HUES48 (cell line): ENCODE measurements around the gene APOL1.
"Not testable (repeated sequence)": the region's sequence is repeated elsewhere in the genome, so short reads cannot be mapped to it uniquely, and the experiment has no call there.

ENCODE experiments used
- H3K27ac ChIP-seq: one replicate; pipeline ENCODE4 v1.7.0; 2013; ENCODE audit warnings: low read depth, low read length, inconsistent platforms
- H3K27me3 ChIP-seq: 2 replicates; pipeline ENCODE4 v1.6.1; 2013; ENCODE audit warnings: mild to moderate bottlenecking, low read length; ENCODE audit not compliant: control insufficient read depth, insufficient read depth
- H3K36me3 ChIP-seq: 2 replicates; pipeline ENCODE4 v1.6.1; 2013; ENCODE audit warnings: low read length; ENCODE audit not compliant: control insufficient read depth, insufficient read depth
- H3K4me1 ChIP-seq: 2 replicates; pipeline ENCODE4 v1.6.1; 2013; ENCODE audit warnings: mild to moderate bottlenecking, low read length; ENCODE audit not compliant: control insufficient read depth, insufficient read depth
- H3K4me3 ChIP-seq: 2 replicates; pipeline ENCODE4 v1.5.1; 2013; ENCODE audit warnings: mild to moderate bottlenecking, low read depth, low read length
- H3K9ac ChIP-seq: 2 replicates; pipeline ENCODE4 v1.6.1; 2013; ENCODE audit warnings: mild to moderate bottlenecking, low read depth, low read length, moderate library complexity
- H3K9me3 ChIP-seq: 2 replicates; pipeline ENCODE4 v1.6.1; 2013; ENCODE audit warnings: low read length; ENCODE audit not compliant: control insufficient read depth, insufficient read depth

Gene APOL1

DNA sequence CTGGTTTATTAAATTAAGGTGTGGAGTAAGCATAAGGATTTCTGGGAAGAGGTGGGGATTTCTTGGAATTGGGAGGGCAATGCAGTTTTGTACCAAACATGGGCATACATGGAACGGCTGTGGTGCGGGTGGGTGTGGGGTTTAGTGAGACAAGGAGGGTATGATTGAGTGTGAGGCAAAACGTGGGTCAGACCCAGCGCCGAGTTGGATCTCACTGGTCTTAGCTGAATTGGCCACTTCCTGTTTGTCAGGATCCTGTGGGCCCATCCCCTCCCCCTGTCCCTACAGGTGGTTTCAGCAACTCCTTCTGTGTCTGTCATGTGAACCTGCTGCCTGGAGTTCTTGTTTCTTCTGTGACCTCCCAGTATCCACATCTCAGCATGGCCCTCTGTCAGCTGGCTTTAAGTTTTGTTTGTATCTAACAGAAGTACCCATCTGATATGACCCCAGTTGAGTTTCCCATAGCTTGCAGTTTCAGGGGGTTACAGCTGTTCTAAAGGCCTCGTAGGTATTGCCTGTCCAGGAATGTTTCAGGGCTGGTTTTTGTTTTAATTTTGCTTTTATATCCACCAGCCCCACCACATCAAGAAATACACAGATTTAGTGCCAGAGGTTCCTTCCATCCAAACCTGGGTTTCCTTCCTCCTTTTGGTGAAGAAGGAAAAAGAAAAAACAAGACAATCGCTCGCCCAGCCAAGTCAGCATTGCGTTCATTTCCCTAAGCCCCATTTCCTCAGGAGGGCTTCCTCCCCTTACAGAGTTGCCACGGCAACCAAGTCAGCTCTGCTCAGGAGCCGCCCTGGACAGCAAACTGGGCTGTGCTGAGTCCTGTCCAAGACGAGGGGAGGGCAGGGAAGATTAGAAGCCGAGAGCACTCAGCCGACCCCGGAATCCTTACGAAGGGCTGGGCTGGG, 6.0 kb downstream of the APOL1 start:
- Histone ChIP-seq H3K9me3 (no peaks in the 10 kb centered on the region), H3K27ac (peak overlapping the region; percentile 78), H3K9ac (no peak overlapping the region), H3K36me3 (no peaks in the 10 kb centered on the region), H3K27me3 (no peaks in the 10 kb centered on the region), H3K4me3 (peak overlapping the region; percentile 12; the same call in 1 of the 2 replicates), H3K4me1 (peaks cover 18% of the 10 kb centered on the region)

DNA sequence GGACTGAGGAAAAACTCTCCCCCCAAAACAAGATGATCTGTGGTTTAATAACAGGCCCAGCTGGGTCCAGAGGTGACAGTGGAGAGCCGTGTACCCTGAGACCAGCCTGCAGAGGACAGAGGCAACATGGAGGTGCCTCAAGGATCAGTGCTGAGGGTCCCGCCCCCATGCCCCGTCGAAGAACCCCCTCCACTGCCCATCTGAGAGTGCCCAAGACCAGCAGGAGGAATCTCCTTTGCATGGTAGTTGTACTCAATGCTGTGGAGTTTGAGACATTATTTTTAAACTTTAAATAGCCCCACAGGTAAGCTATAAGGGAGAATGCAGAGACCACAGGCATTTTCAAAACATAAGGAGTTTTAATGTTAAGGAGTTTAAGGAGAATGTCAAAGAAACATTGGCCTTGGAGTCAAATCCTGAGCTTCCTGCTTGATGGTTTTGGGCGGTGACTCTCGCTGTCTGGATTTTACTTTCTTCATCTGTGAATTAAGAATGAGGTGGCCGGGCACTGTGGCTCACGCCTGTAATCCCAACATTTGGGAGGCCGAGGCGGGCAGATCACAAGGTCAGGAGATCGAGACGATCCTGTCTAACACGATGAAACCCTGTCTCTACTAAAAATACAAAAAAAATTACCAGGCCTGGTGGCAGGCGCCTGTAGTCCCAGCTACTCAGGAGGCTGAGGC, 6.8 kb downstream of the APOL1 start:
- Histone ChIP-seq H3K27ac (peak overlapping the region; percentile 78), H3K4me3 (no peak overlapping the region), H3K36me3 (no peaks in the 10 kb centered on the region), H3K27me3 (no peaks in the 10 kb centered on the region), H3K9ac (no peak overlapping the region), H3K4me1 (peaks cover 18% of the 10 kb centered on the region), H3K9me3 (no peaks in the 10 kb centered on the region)

GRCh38 chr22:36261675-36262074, 8.7 kb downstream of the APOL1 start:
- not testable (repeated sequence) for H3K9me3 ChIP-seq, H3K27me3 ChIP-seq, H3K9ac ChIP-seq, H3K36me3 ChIP-seq, H3K27ac ChIP-seq, H3K4me3 ChIP-seq
- H3K4me1 ChIP-seq = peaks cover 18% of the 10 kb centered on the region

DNA sequence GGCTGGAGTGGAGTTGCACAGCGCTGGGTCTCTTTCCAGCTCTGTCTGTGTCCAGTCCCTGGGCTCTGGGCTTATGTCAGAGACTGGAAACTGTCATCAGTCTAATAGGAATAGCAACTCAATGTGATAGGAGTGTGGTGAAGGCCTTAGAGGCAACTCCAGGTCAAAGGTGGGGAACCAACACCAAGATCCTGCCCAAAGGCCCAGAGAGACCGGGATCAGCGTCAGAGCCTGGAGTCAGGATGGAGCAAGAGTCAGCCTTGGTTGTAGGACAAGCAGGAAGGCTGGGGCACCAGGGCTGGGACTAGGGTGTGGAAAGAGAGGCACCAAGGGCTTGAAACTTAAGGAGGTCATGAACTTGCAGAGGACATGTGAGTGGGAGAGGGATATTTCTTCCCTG, 9.4 kb downstream of the APOL1 start:
- not testable (repeated sequence) for H3K36me3 ChIP-seq, H3K27ac ChIP-seq, H3K9me3 ChIP-seq, H3K9ac ChIP-seq, H3K27me3 ChIP-seq, H3K4me3 ChIP-seq
- H3K4me1 ChIP-seq = peaks cover 18% of the 10 kb centered on the region

- H3K27me3 ChIP-seq, H3K27ac ChIP-seq, H3K4me3 ChIP-seq, H3K9ac ChIP-seq, H3K36me3 ChIP-seq, H3K9me3 ChIP-seq: not testable (repeated sequence)
- peaks cover 16% of the 10 kb centered on the region for H3K4me1 ChIP-seq
Observed at GRCh38 chr22:36263216-36263673, 10.3 kb downstream of the APOL1 start.

DNA sequence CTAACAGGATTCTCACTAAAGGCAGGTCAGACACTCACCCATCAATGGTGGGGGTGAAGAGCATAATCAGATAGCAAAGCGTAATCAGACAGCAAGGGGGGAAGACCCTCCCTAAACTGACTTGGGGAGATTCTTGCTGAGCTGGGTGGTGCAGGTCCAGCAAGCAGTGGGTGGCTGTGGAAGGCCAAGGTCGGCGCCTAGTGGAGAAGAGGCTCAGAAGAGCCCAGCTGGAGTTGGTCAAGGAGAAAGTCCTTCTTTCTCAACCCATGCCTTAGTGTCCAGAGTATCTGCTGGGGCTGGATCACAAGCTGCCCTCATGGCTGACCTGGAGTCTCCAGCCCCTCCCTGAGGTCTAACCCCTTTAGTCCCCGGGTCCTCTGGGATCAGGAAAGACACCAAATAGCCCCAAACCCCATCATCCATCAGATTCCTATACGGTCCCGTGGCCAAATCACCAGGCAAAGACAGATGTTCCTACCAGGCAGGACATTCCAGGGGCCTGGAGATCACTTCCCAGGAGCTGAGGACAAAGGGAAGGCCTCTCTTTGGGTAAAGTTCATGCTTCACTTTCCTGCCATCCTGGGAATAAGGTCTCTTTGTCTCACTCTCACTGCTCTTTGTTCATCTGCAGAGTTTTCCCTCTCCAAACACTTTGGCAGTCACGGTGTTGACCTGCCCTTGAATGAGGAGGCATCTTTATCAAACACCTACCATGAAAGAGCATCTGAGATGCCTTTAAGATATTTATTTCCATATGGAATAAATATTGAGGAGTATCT, 11.1 kb downstream of the APOL1 start:
- H3K9ac ChIP-seq, H3K4me3 ChIP-seq, H3K4me1 ChIP-seq, H3K27me3 ChIP-seq, H3K27ac ChIP-seq, H3K36me3 ChIP-seq, H3K9me3 ChIP-seq: not testable (repeated sequence)

GRCh38 chr22:36267058-36267457, 14.1 kb downstream of the APOL1 start:
- Histone ChIP-seq H3K9ac (no peak overlapping the region), H3K9me3 (no peaks in the 10 kb centered on the region)

DNA sequence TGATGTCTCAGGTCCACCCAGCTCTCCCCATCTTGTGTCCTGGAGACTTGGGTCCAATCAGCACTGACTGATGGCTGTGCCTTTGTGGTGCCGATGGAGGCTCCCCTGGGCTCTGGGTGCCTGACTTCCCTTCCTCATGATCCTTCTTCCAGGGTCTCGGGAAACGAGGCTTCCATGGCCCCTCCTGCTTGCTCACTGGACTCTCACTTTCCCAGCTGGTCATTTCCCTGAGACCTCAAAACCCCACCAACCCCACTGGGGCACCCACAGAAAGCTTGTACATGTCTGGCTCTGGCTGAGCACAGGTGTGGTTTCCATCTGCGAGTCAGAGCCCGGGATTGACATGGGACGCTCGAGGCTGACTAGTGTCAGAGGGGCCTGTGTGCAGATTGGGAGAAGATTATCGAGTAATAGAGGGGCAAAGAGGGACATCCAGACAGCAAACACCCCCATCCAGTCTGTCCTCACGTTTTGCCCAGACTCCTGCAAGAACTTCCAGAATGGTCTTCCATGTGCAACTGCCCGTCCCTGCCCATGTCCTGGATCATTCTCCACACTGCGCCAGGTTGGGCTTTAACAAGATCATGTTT, 15.1 kb downstream of the APOL1 start:
- Histone ChIP-seq H3K27me3 (no peaks in the 10 kb centered on the region), H3K9ac (no peak overlapping the region), H3K36me3 (no peaks in the 10 kb centered on the region), H3K4me1 (no peaks in the 10 kb centered on the region), H3K27ac (no peak overlapping the region), H3K4me3 (no peak overlapping the region), H3K9me3 (no peaks in the 10 kb centered on the region)

More at GRCh38 chr22:36267058-36267457, 14.1 kb downstream of the APOL1 start:
- Histone ChIP-seq H3K36me3 (no peaks in the 10 kb centered on the region), H3K27ac (no peak overlapping the region), H3K27me3 (no peaks in the 10 kb centered on the region), H3K4me3 (no peak overlapping the region), H3K4me1 (no peaks in the 10 kb centered on the region)

DNA sequence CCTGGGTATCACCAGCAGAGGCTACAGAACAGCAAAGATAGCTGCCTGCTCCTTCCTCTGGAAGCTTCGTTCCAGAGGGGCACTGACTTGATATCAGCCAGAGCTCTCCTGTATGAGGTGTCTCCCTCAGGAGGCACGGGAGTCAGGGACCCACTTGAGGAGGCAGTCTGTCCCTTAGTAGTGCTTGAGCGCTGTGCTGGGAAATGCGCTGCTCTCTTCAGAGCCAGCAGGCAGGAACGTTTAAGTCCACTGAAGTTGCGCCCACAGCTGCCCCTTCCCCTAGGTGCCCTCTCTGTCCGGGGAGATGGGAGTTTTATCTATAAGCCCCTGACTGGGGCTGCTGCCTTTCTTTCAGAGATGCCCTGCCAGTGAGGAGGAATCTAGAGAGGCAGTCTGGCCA, 18.3 kb downstream of the APOL1 start:
- not testable (repeated sequence) for H3K36me3 ChIP-seq, H3K4me3 ChIP-seq, H3K27me3 ChIP-seq, H3K27ac ChIP-seq, H3K9ac ChIP-seq, H3K9me3 ChIP-seq, H3K4me1 ChIP-seq

DNA sequence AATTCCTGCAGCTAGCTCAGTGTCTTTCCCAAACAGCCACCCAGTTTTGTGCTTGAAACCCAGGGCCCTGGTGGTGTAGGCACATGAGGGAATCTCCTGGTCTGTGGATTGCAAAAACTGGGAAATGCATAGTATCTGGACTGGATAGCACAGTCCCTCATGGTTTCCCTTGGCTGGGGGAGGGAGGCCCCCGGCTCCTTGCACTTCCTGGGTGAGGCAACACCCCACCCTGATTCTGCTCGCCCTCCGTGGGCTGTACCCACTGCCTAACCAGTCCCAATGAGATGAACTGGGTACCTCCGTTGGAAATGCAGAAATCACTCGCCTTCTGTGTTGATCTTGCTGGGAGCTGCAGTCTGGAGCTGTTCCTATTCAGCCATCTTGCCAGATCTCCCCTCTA, 19.0 kb downstream of the APOL1 start:
- H3K4me3 ChIP-seq, H3K36me3 ChIP-seq, H3K9ac ChIP-seq, H3K9me3 ChIP-seq, H3K4me1 ChIP-seq, H3K27ac ChIP-seq, H3K27me3 ChIP-seq: not testable (repeated sequence)
